Measurements from ENCODE around the gene DNAH2.

- no peak for TF ChIP-seq CTCF (conservative IDR thresholded peaks at IDR 0.05; ENCODE audit: low read length)
- no peak for TF ChIP-seq EZH2phosphoT487 (IDR thresholded peaks at IDR 0.05; ENCODE audit: borderline replicate concordance, low read depth, low read length)
Measured at GRCh38 chr17:7797976-7798375, 80.4 kb downstream of the DNAH2 start.
